CD4-positive, CD25-positive, alpha-beta regulatory T cell (primary cell): Measurements from ENCODE around the gene SHD. TPM values are rescaled to one million over a fixed set of nuclear protein-coding genes. Genes with fewer than 3 reads are reported as not detected.

Experiments
- ATAC-seq, 2 donors: fragments of 150-1000 bp; cut with Tn5 transposase; one replicate each; pipeline ENCODE4 v1.10.0; 2021; ENCODE audit warnings: low read depth in 2 of 2, moderate number of reproducible peaks in 2 of 2, moderate library complexity in 1 of 2
- DNase-seq, 3 donors: peaks; one replicate each; pipeline versions ENCODE4 v3.0.0 to v3.0.0-alpha.2; 2012 to 2022; ENCODE audit warnings: mixed read lengths in 1 of 3
- H3K27ac ChIP-seq: one replicate; pipeline ENCODE4 v1.7.0; 2013; ENCODE audit warnings: mild to moderate bottlenecking, low read length; ENCODE audit not compliant: insufficient read depth, poor library complexity, severe bottlenecking
- H3K27me3 ChIP-seq: one replicate; pipeline ENCODE4 v1.7.0; 2013; ENCODE audit warnings: low read length; ENCODE audit not compliant: control insufficient read depth, insufficient read depth
- H3K36me3 ChIP-seq: one replicate; pipeline ENCODE4 v1.7.0; 2013; ENCODE audit warnings: mild to moderate bottlenecking, low read length, moderate library complexity; ENCODE audit not compliant: control insufficient read depth, insufficient read depth
- H3K4me1 ChIP-seq: 2 replicates; pipeline ENCODE4 v1.7.0; 2013; ENCODE audit warnings: mild to moderate bottlenecking, low read length; ENCODE audit not compliant: insufficient read depth, control insufficient read depth, poor library complexity, severe bottlenecking
- H3K4me3 ChIP-seq: one replicate; pipeline ENCODE4 v1.7.0; 2013; ENCODE audit warnings: low read depth, mild to moderate bottlenecking, low read length, moderate library complexity
- H3K9me3 ChIP-seq, 2 experiments: 1 replicate in 1 of 2; 2 replicates in 1 of 2; pipeline ENCODE4 v1.7.0; 2013; ENCODE audit warnings: low read length in 2 of 2, mild to moderate bottlenecking in 1 of 2, moderate library complexity in 1 of 2; ENCODE audit not compliant: control insufficient read depth in 2 of 2
- H3K27ac Mint-ChIP-seq, 3 donors: one replicate each; pipeline ENCODE4 v1.8.0; 2020 to 2022; ENCODE audit warnings: mild to moderate bottlenecking in 3 of 3, mixed read lengths in 3 of 3, moderate library complexity in 2 of 3
- H3K27me3 Mint-ChIP-seq: one replicate; pipeline ENCODE4 v1.8.0; 2022; ENCODE audit warnings: mild to moderate bottlenecking, mixed read lengths
- H3K36me3 Mint-ChIP-seq: one replicate; pipeline ENCODE4 v1.8.0; 2020; ENCODE audit warnings: mixed read lengths
- H3K4me1 Mint-ChIP-seq, 4 donors: one replicate each; pipeline ENCODE4 v1.8.0; 2020 to 2022; ENCODE audit warnings: mixed read lengths in 4 of 4, mild to moderate bottlenecking in 1 of 4
- H3K4me3 Mint-ChIP-seq, 4 donors: one replicate each; pipeline ENCODE4 v1.8.0; 2020 to 2022; ENCODE audit warnings: mild to moderate bottlenecking in 4 of 4, mixed read lengths in 4 of 4, moderate library complexity in 3 of 4
- H3K9me3 Mint-ChIP-seq, 7 donors: one replicate each; pipeline ENCODE4 v1.8.0; 2020 to 2022; ENCODE audit warnings: mixed read lengths in 7 of 7, mild to moderate bottlenecking in 3 of 7, moderate library complexity in 2 of 7
- polyA plus RNA-seq, 4 donors: library from polyadenylated mRNA; unstranded; fragments of 300-500 nt; fragmentation: Illumina TruSeq; gene quantifications; one replicate each; pipeline ENCODE4 v1.2.3, GENCODE V29; 2021
- total RNA-seq: library from RNA; stranded (reverse); gene quantifications from one replicate; pipeline ENCODE4 v1.2.3, GENCODE V29; 2022

The SHD gene
- total and polyA plus RNA-seq, 5 donors from 2014 or later: not detected

DNA sequence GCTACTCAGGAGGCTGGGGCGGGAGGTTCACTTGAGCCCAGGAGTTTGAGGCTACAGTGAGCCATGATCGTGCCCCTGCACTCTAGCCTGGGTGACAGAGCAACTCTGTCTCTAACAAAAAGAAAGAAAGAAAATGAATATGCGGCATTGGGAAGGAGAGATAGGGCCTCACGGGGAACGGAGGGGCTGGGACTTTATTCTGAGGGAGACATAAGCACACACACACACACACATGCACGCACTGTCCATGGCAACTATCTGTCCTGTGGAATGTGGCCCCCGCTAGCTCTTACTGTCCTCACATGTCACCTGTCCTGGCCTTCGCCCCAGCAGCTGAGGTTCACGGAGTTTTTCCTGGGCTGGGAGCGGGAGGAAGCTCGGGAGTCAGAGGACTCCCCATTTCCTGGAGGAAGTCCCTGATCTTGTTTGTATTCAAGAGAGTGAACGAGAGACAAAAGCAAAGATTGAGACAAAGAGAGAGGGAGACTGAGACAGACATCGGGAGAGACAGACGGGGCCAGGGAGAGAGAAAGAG lies 58.9 kb downstream of the SHD start:
- peaks cover 4% of the 10 kb centered on the region for H3K36me3 Mint-ChIP-seq
- Histone ChIP-seq H3K4me1 (peaks cover 16% of the 10 kb centered on the region), H3K4me3 (peak overlapping the region; percentile 71), H3K9me3 (no peaks in the 10 kb centered on the region), H3K27ac (peak overlapping the region; percentile 49), H3K36me3 (no peaks in the 10 kb centered on the region), H3K27me3 (no peaks in the 10 kb centered on the region)
- H3K4me1 Mint-ChIP-seq: peaks cover 3 to 32% (median 15%) of the 10 kb centered on the region in 4 donors
- peak overlapping the region; percentile 96 to 97 (median 97) for H3K27ac Mint-ChIP-seq
- DNase-seq (no peak), ATAC-seq (no peak)
- H3K9me3 Mint-ChIP-seq: peaks cover 0 to 2% (median 0%) of the 10 kb centered on the region in 7 donors
- H3K4me3 Mint-ChIP-seq: peak overlapping the region; percentile 89 to 94 (median 90)
- peaks cover 4% of the 10 kb centered on the region for H3K27me3 Mint-ChIP-seq

DNA sequence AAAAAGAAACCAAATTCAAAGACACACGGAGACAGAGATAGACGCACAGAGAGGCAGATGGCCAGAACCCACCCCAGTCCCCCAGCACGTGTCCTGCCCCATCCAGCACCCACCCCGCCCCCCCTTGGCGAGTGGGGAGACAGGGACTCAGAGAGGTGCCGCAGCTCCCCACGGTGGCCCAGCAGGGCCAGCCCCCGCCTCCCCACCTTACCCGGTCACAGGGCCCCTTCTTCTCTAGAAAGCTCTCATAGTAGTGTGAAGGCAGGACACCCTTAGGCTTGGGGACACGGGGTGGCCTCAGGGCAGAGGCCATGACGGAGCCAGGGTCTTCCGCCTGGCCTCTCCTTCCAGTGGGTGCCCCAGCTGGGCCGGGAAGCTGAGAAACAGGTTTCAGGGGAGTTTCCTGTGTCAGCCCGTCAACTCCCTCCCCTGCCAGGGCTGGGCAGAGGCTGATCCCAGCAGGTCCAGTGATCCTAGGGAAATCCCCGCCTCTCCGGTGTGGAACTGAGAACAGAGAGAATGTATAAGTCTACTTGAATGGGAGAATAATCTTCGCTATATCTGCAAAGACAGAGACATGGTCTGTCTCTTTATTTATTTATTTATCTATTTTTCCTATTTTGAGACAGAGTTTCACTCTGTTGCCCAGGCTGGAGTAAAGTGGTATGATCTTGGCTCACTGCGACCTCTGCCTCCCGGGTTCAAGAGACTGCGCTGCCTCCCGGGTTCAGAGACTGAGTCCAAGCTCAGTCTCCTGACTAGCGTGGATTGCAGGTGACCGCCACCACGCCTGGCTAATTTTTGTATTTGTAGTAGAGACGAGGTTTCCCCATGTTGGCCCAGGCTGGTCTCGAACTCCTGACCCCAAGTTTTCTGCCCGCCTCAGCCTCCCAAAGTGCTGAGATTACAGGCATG lies 59.6 kb downstream of the SHD start, which contains the start of gene STAP2:
Gene STAP2, minus strand, starts transcription at position 387 of the 915 bp plus-strand sequence. Its CDS starts 74 bp downstream, at position 313.
- no peaks in the 10 kb centered on the region for H3K36me3 ChIP-seq
- peaks cover 4% of the 10 kb centered on the region for H3K36me3 Mint-ChIP-seq
- peaks cover 3 to 38% (median 16%) of the 10 kb centered on the region in 4 donors for H3K4me1 Mint-ChIP-seq
- no peak for ATAC-seq
- no peaks in the 10 kb centered on the region for H3K27me3 ChIP-seq
- H3K4me1 ChIP-seq: peaks cover 16% of the 10 kb centered on the region
- H3K27me3 Mint-ChIP-seq: peaks cover 5% of the 10 kb centered on the region
- peak within 1 kb of the TSS; percentile 89 to 94 (median 90) for H3K4me3 Mint-ChIP-seq
- H3K4me3 ChIP-seq: peak within 1 kb of the TSS; percentile 71
- peak within 1 kb of the TSS; percentile 96 to 97 (median 97) for H3K27ac Mint-ChIP-seq
- H3K9me3 ChIP-seq: no peaks in the 10 kb centered on the region
- H3K9me3 Mint-ChIP-seq: peaks cover 0 to 2% (median 0%) of the 10 kb centered on the region in 7 donors
- peak in 1 of 3 donors; percentile 51 for DNase-seq
- H3K27ac ChIP-seq: peak within 1 kb of the TSS; percentile 49

Other genes with a start within 250 kb of the SHD start
- 50.5 TPM for gene ZBTB7A, start 212.4 kb upstream of the SHD start, total RNA-seq
- gene ZBTB7A, start 212.4 kb upstream of the SHD start, polyA plus RNA-seq: 10 to 100 TPM; 19.6 to 30.4 (median 23.7) TPM
- gene MAP2K2, start 155.1 kb upstream of the SHD start, total RNA-seq: 98.2 TPM
- 10 to 100 TPM; 38.5 to 70.2 (median 56.6) TPM for gene MAP2K2, start 155.1 kb upstream of the SHD start, polyA plus RNA-seq
- gene CREB3L3, start 125.6 kb upstream of the SHD start, total RNA-seq: not detected
- gene CREB3L3, start 125.6 kb upstream of the SHD start, polyA plus RNA-seq: under 1 TPM in 1 of 4 donors, not detected in 3; 0.07 TPM
- gene SIRT6, start 96.7 kb upstream of the SHD start, total RNA-seq: 34.2 TPM
- gene SIRT6, start 96.7 kb upstream of the SHD start, polyA plus RNA-seq: 1 to 10 TPM; 1.7 to 4.4 (median 3.1) TPM
- 1.5 TPM for gene ANKRD24, start 96.6 kb upstream of the SHD start, total RNA-seq
- gene ANKRD24, start 96.6 kb upstream of the SHD start, polyA plus RNA-seq: under 1 TPM in 3 of 4 donors, not detected in 1; 0.12 to 0.53 (median 0.26) TPM
- not detected for gene EBI3, start 49.7 kb upstream of the SHD start, total RNA-seq
- gene EBI3, start 49.7 kb upstream of the SHD start, polyA plus RNA-seq: under 1 TPM in 2 of 4 donors, not detected in 2; 0.24 to 0.57 TPM
- 37.7 TPM for gene YJU2, start 32.2 kb upstream of the SHD start, total RNA-seq
- gene YJU2, start 32.2 kb upstream of the SHD start, polyA plus RNA-seq: 10 to 100 TPM; 24.8 to 34.1 (median 28.2) TPM
- gene TMIGD2, start 23.1 kb downstream of the SHD start, total RNA-seq: 4.8 TPM
- 10 to 100 TPM in 2 of 4 donors, 1 to 10 TPM in 2; 4.8 to 17.1 (median 11.1) TPM for gene TMIGD2, start 23.1 kb downstream of the SHD start, polyA plus RNA-seq
- 1.0 TPM for gene FSD1, start 25.3 kb downstream of the SHD start, total RNA-seq
- gene FSD1, start 25.3 kb downstream of the SHD start, polyA plus RNA-seq: 1 to 10 TPM in 1 of 4 donors, under 1 TPM in 1, not detected in 2; 0.76 to 1.6 TPM
- 2.2 TPM for gene STAP2, start 59.6 kb downstream of the SHD start, total RNA-seq
- gene STAP2, start 59.6 kb downstream of the SHD start, polyA plus RNA-seq: 1 to 10 TPM; 1.6 to 3.0 (median 2.4) TPM
- 12.2 TPM for gene MPND, start 64.3 kb downstream of the SHD start, total RNA-seq
- 1 to 10 TPM; 4.9 to 7.2 (median 5.7) TPM for gene MPND, start 64.3 kb downstream of the SHD start, polyA plus RNA-seq
- 54.0 TPM for gene SH3GL1, start 121.3 kb downstream of the SHD start, total RNA-seq
- 10 to 100 TPM; 13.4 to 23.0 (median 17.6) TPM for gene SH3GL1, start 121.3 kb downstream of the SHD start, polyA plus RNA-seq
- gene CHAF1A, start 123.4 kb downstream of the SHD start, total RNA-seq: 28.9 TPM
- 1 to 10 TPM; 2.6 to 5.5 (median 3.6) TPM for gene CHAF1A, start 123.4 kb downstream of the SHD start, polyA plus RNA-seq
- gene UBXN6, start 178.5 kb downstream of the SHD start, total RNA-seq: 54.2 TPM
- gene UBXN6, start 178.5 kb downstream of the SHD start, polyA plus RNA-seq: 1 to 10 TPM; 4.6 to 6.4 (median 4.9) TPM
- 32.7 TPM for gene HDGFL2, start 193.0 kb downstream of the SHD start, total RNA-seq
- 10 to 100 TPM; 11.5 to 12.6 (median 12.2) TPM for gene HDGFL2, start 193.0 kb downstream of the SHD start, polyA plus RNA-seq
- not detected for gene PLIN4, start 239.2 kb downstream of the SHD start, total RNA-seq
- under 1 TPM in 3 of 4 donors, not detected in 1; 0.02 to 0.13 (median 0.05) TPM for gene PLIN4, start 239.2 kb downstream of the SHD start, polyA plus RNA-seq